ENCODE results near the gene GATAD1.

Gene GATAD1

GRCh38 chr7:92485267-92485892 is 38.1 kb downstream of the GATAD1 start:
- no peak for DNase-seq

- DNase-seq: no peak
Observed at GRCh38 chr7:92485974-92486373, 38.7 kb downstream of the GATAD1 start.

- DNase-seq: no peak
Observed at GRCh38 chr7:92487804-92488203, 40.5 kb downstream of the GATAD1 start.

GRCh38 chr7:92489634-92490033 is 42.4 kb downstream of the GATAD1 start:
- DNase-seq: no peak

- no peak for DNase-seq
Observed at GRCh38 chr7:92496876-92497275, 49.6 kb downstream of the GATAD1 start.

- no peak for DNase-seq
Observed at GRCh38 chr7:92498557-92498956, 51.3 kb downstream of the GATAD1 start.

- DNase-seq: no peak
Observed at GRCh38 chr7:92503767-92504166, 56.5 kb downstream of the GATAD1 start.

- no peak for DNase-seq
Observed at GRCh38 chr7:92504563-92504962, 57.3 kb downstream of the GATAD1 start.

- DNase-seq: no peak
Observed at GRCh38 chr7:92506363-92506762, 59.1 kb downstream of the GATAD1 start.

GRCh38 chr7:92508946-92509345 is 61.7 kb downstream of the GATAD1 start:
- DNase-seq: no peak

All from bone marrow (tissue), 2 donors.